SK-N-MC (cell line): ENCODE data around the gene PA2G4.

ENCODE experiments used
- DNase-seq: peaks from one replicate; pipeline ENCODE4 v3.0.0-alpha.2; 2011; ENCODE audit warnings: low read depth, low spot score
- H3K27ac ChIP-seq: fragments of 200-600 bp; sonication (generic); 2 replicates; pipeline ENCODE4 v1.5.1; 2016; ENCODE audit warnings: mixed run types
- H3K36me3 ChIP-seq: fragments of 200-600 bp; sonication (generic); 2 replicates; pipeline ENCODE4 v1.6.1; 2017; ENCODE audit warnings: antibody characterized with exemption, low read length, mixed read lengths; ENCODE audit not compliant: insufficient read depth
- H3K4me3 ChIP-seq: fragments of 200-600 bp; sonication (generic); 2 replicates; pipeline ENCODE4 v1.5.1; 2016
- H3K9ac ChIP-seq: fragments of 200-600 bp; sonication (generic); 2 replicates; pipeline ENCODE4 v1.8.0; 2017; ENCODE audit warnings: mixed run types, mixed read lengths; ENCODE audit not compliant: insufficient read length
- H3K9me3 ChIP-seq: fragments of 200-600 bp; sonication (generic); 2 replicates; pipeline ENCODE4 v1.6.1; 2017; ENCODE audit warnings: low read depth, mild to moderate bottlenecking, antibody characterized with exemption, low read length, moderate library complexity, mixed read lengths
- EZH2 ChIP-seq: fragments of 200-600 bp; sonication (generic); IDR thresholded peaks from one replicate; pipeline ENCODE4 v1.6.1; 2017; ENCODE audit warnings: antibody characterized with exemption
- FOXP2 ChIP-seq: optimal IDR thresholded peaks from 2 replicates; pipeline ENCODE3; 2011; ENCODE audit warnings: mild to moderate bottlenecking, moderate library complexity; ENCODE audit not compliant: insufficient read depth; ENCODE audit errors: extremely low read length, control extremely low read depth
- POLR2AphosphoS5 ChIP-seq: IDR thresholded peaks from 2 replicates; pipeline ENCODE4 v1.6.1; 2012; ENCODE audit warnings: mild to moderate bottlenecking, low read depth, low read length, borderline replicate concordance

The PA2G4 gene

GRCh38 chr12:56079723-56080555 is 24.4 kb upstream of the PA2G4 start, which contains the start of gene ERBB3:
ERBB3 (plus strand) TSS chr12:56080165; CDS start chr12:56080301, 136 bp downstream.
- no peak for DNase-seq
- Histone ChIP-seq H3K9ac (peak within 1 kb of the TSS; percentile 61), H3K4me3 (peak within 1 kb of the TSS; percentile 93), H3K36me3 (no peaks in the 10 kb centered on the region), H3K27ac (no peak within 1 kb of the TSS), H3K9me3 (no peaks in the 10 kb centered on the region)
- TF ChIP-seq POLR2AphosphoS5 (no peak), FOXP2 (no peak), EZH2 (no peak)

- Histone ChIP-seq H3K36me3 (no peaks in the 10 kb centered on the region), H3K9ac (no peak overlapping the region), H3K4me3 (0 out of 2 replicates have a peak overlapping the region, but pooled peaks have one; percentile 93), H3K27ac (no peak overlapping the region), H3K9me3 (no peaks in the 10 kb centered on the region)
- no peak for DNase-seq
- TF ChIP-seq POLR2AphosphoS5 = no peak
- no peak for TF ChIP-seq EZH2
- no peak for TF ChIP-seq FOXP2
These were observed 23.7 kb upstream of the PA2G4 start for GRCh38 chr12:56080556-56081138.

- TF ChIP-seq EZH2 = no peak
- TF ChIP-seq POLR2AphosphoS5 = no peak
- TF ChIP-seq FOXP2 = no peak
- no peak overlapping the region for H3K9ac ChIP-seq
- H3K36me3 ChIP-seq = no peaks in the 10 kb centered on the region
- no peak overlapping the region for H3K27ac ChIP-seq
- H3K9me3 ChIP-seq = no peaks in the 10 kb centered on the region
- no peak overlapping the region for H3K4me3 ChIP-seq
- no peak for DNase-seq
These were observed 22.7 kb upstream of the PA2G4 start for GRCh38 chr12:56081393-56082347.

GRCh38 chr12:56082382-56082781 is 22.0 kb upstream of the PA2G4 start:
- Histone ChIP-seq H3K9ac (no peak overlapping the region), H3K36me3 (no peaks in the 10 kb centered on the region), H3K27ac (no peak overlapping the region), H3K4me3 (no peak overlapping the region), H3K9me3 (no peaks in the 10 kb centered on the region)
- no peak for DNase-seq
- TF ChIP-seq POLR2AphosphoS5 = no peak
- TF ChIP-seq FOXP2 = no peak
- no peak for TF ChIP-seq EZH2

GRCh38 chr12:56082967-56083366 is 21.4 kb upstream of the PA2G4 start:
- DNase-seq = no peak
- H3K27ac ChIP-seq = no peak overlapping the region
- H3K9ac ChIP-seq = no peak overlapping the region
- H3K9me3 ChIP-seq = no peaks in the 10 kb centered on the region
- TF ChIP-seq FOXP2 (no peak), POLR2AphosphoS5 (no peak), EZH2 (no peak)
- no peak overlapping the region for H3K4me3 ChIP-seq
- no peaks in the 10 kb centered on the region for H3K36me3 ChIP-seq

- no peaks in the 10 kb centered on the region for H3K36me3 ChIP-seq
- no peak overlapping the region for H3K27ac ChIP-seq
- no peak for DNase-seq
- no peak overlapping the region for H3K4me3 ChIP-seq
- no peak for TF ChIP-seq EZH2
- TF ChIP-seq FOXP2 = no peak
- no peak for TF ChIP-seq POLR2AphosphoS5
- no peaks in the 10 kb centered on the region for H3K9me3 ChIP-seq
- H3K9ac ChIP-seq = no peak overlapping the region
These were observed 19.3 kb upstream of the PA2G4 start for GRCh38 chr12:56084958-56085543.

GRCh38 chr12:56086096-56086495 is 18.3 kb upstream of the PA2G4 start:
- TF ChIP-seq FOXP2 (no peak), EZH2 (no peak), POLR2AphosphoS5 (no peak)
- Histone ChIP-seq H3K4me3 (no peak overlapping the region), H3K9me3 (no peaks in the 10 kb centered on the region), H3K36me3 (no peaks in the 10 kb centered on the region), H3K9ac (no peak overlapping the region), H3K27ac (no peak overlapping the region)
- no peak for DNase-seq
